Stimulated activated CD8-positive, alpha-beta memory T cell treated with anti-CD3 and anti-CD28 coated beads, Interleukin-12 subunit alpha, Interleukin-12 subunit beta, amount 100 ng/mL, for 24 hours (primary cell): ENCODE measurements around the gene NLRP5.
"Not testable (repeated sequence)": the region's sequence is repeated elsewhere in the genome, so short reads cannot be mapped to it uniquely, and the experiment has no call there.

Experiments
- DNase-seq: peaks from one replicate; pipeline ENCODE4 v3.0.0-alpha.2; 2020; ENCODE audit errors: extremely low read depth

Gene NLRP5

GRCh38 chr19:56076498-56076897, 89.9 kb downstream of the NLRP5 start:
- DNase-seq: no peak

GRCh38 chr19:56079609-56080008, 93.0 kb downstream of the NLRP5 start:
- DNase-seq: no peak

- DNase-seq: no peak
Observed at GRCh38 chr19:56080669-56081401, 94.3 kb downstream of the NLRP5 start.

GRCh38 chr19:56083668-56084067, 97.1 kb downstream of the NLRP5 start:
- DNase-seq: no peak

GRCh38 chr19:56084835-56085536, 98.4 kb downstream of the NLRP5 start:
- no peak for DNase-seq

GRCh38 chr19:56085571-56086275, 99.1 kb downstream of the NLRP5 start:
- DNase-seq: no peak

- DNase-seq: no peak
Observed at GRCh38 chr19:56086671-56087430, 100.3 kb downstream of the NLRP5 start.

- no peak for DNase-seq
Observed at GRCh38 chr19:56087647-56088496, 101.3 kb downstream of the NLRP5 start.

- DNase-seq: no peak
Observed at GRCh38 chr19:56088497-56089215, 102.1 kb downstream of the NLRP5 start.

GRCh38 chr19:56089344-56089743, 102.8 kb downstream of the NLRP5 start:
- DNase-seq: no peak

GRCh38 chr19:56091066-56091490, 104.5 kb downstream of the NLRP5 start:
- DNase-seq: no peak

- DNase-seq: no peak
Observed at GRCh38 chr19:56091751-56092546, 105.4 kb downstream of the NLRP5 start.

GRCh38 chr19:56092685-56093631, 106.4 kb downstream of the NLRP5 start:
- DNase-seq: no peak

- DNase-seq: no peak
Observed at GRCh38 chr19:56094449-56094848, 107.9 kb downstream of the NLRP5 start.

GRCh38 chr19:56096665-56097064, 110.1 kb downstream of the NLRP5 start:
- no peak for DNase-seq

- DNase-seq: no peak
Observed at GRCh38 chr19:56097306-56097705, 110.7 kb downstream of the NLRP5 start.

GRCh38 chr19:56097776-56098175, 111.2 kb downstream of the NLRP5 start:
- no peak for DNase-seq

- DNase-seq: not testable (repeated sequence)
Observed at GRCh38 chr19:56098237-56098636, 111.7 kb downstream of the NLRP5 start.
